SK-N-SH treated with all-trans-retinoic acid at 6 μM for 48 hours (cell line): Measurements from ENCODE around the gene DCAF12L1.

ENCODE experiments used
- ARNTL ChIP-seq: fragments of 450-650 bp; formaldehyde crosslinking; IDR thresholded peaks from 2 replicates; pipeline ENCODE4 v1.5.0; 2020; ENCODE audit warnings: low read depth, mild to moderate bottlenecking, moderate library complexity, borderline replicate concordance
- GLIS3 ChIP-seq: fragments of 250-450 bp; sonication (Bioruptor Pico); IDR thresholded peaks from 2 replicates; pipeline ENCODE4 v1.5.0; 2020; ENCODE audit warnings: mild to moderate bottlenecking, moderate library complexity
- OSR1 ChIP-seq: fragments of 250-450 bp; sonication (Bioruptor Pico); IDR thresholded peaks from 2 replicates; pipeline ENCODE4 v1.8.0; 2022; ENCODE audit warnings: moderate library complexity, mild to moderate bottlenecking, inconsistent platforms
- TCF4 ChIP-seq: fragments of 250-450 bp; sonication (Bioruptor Pico); IDR thresholded peaks from 2 replicates; pipeline ENCODE4 v1.8.0; 2021; ENCODE audit warnings: mild to moderate bottlenecking, moderate library complexity, borderline replicate concordance
- TF ChIP-seq, protein P1 (sequence below): fragments of 250-450 bp; sonication (Bioruptor Pico); IDR thresholded peaks from 2 replicates; pipeline ENCODE4 v1.8.0; 2020; ENCODE audit warnings: mild to moderate bottlenecking, moderate library complexity, borderline replicate concordance
- TF ChIP-seq, protein P2 (sequence below): fragments of 250-450 bp; sonication (Bioruptor Pico); IDR thresholded peaks from 2 replicates; pipeline ENCODE4 v1.5.1; 2020; ENCODE audit warnings: low read depth, mild to moderate bottlenecking, moderate library complexity
- TF ChIP-seq, protein P3 (sequence below): fragments of 250-450 bp; sonication (Bioruptor Pico); IDR thresholded peaks from 2 replicates; pipeline ENCODE4 v1.8.0; 2021; ENCODE audit warnings: low read depth, mild to moderate bottlenecking, moderate library complexity, borderline replicate concordance
- TF ChIP-seq, protein P4 (sequence below): fragments of 250-450 bp; sonication (Bioruptor Pico); IDR thresholded peaks from 2 replicates; pipeline ENCODE4 v1.5.0; 2020; ENCODE audit warnings: mild to moderate bottlenecking, moderate library complexity

DNA sequence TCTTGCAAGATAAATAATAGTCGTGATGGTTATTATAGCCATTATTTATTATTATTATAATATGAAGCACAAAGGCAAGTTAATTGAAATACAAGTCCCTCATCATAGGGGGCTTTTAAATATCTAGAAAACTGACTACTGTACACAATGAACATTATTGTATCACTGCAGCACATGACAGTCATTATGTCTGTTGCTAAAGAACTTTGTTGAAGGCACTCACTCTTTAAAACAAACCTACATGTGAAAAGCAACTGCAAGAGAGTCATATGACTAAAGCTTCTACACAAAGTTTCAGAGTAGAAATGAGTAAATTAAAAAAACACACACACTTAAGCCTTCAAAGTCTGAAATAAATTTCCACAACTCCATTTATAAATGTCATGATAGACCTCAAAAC is 23.3 kb upstream of the DCAF12L1 start:
- no peak for TF ChIP-seq GLIS3 (CRISPR knock-in tag)
- TF ChIP-seq, protein P1, sequence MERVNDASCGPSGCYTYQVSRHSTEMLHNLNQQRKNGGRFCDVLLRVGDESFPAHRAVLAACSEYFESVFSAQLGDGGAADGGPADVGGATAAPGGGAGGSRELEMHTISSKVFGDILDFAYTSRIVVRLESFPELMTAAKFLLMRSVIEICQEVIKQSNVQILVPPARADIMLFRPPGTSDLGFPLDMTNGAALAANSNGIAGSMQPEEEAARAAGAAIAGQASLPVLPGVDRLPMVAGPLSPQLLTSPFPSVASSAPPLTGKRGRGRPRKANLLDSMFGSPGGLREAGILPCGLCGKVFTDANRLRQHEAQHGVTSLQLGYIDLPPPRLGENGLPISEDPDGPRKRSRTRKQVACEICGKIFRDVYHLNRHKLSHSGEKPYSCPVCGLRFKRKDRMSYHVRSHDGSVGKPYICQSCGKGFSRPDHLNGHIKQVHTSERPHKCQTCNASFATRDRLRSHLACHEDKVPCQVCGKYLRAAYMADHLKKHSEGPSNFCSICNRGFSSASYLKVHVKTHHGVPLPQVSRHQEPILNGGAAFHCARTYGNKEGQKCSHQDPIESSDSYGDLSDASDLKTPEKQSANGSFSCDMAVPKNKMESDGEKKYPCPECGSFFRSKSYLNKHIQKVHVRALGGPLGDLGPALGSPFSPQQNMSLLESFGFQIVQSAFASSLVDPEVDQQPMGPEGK (CRISPR knock-in tag): no peak
- TF ChIP-seq, protein P2, sequence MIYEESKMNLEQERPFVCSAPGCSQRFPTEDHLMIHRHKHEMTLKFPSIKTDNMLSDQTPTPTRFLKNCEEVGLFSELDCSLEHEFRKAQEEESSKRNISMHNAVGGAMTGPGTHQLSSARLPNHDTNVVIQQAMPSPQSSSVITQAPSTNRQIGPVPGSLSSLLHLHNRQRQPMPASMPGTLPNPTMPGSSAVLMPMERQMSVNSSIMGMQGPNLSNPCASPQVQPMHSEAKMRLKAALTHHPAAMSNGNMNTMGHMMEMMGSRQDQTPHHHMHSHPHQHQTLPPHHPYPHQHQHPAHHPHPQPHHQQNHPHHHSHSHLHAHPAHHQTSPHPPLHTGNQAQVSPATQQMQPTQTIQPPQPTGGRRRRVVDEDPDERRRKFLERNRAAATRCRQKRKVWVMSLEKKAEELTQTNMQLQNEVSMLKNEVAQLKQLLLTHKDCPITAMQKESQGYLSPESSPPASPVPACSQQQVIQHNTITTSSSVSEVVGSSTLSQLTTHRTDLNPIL: no peak
- TF ChIP-seq TCF4: no peak
- TF ChIP-seq, protein P3, sequence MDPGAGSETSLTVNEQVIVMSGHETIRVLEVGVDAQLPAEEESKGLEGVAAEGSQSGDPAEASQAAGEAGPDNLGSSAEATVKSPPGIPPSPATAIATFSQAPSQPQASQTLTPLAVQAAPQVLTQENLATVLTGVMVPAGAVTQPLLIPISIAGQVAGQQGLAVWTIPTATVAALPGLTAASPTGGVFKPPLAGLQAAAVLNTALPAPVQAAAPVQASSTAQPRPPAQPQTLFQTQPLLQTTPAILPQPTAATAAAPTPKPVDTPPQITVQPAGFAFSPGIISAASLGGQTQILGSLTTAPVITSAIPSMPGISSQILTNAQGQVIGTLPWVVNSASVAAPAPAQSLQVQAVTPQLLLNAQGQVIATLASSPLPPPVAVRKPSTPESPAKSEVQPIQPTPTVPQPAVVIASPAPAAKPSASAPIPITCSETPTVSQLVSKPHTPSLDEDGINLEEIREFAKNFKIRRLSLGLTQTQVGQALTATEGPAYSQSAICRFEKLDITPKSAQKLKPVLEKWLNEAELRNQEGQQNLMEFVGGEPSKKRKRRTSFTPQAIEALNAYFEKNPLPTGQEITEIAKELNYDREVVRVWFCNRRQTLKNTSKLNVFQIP (CRISPR knock-in tag): no peak
- TF ChIP-seq, protein P4, sequence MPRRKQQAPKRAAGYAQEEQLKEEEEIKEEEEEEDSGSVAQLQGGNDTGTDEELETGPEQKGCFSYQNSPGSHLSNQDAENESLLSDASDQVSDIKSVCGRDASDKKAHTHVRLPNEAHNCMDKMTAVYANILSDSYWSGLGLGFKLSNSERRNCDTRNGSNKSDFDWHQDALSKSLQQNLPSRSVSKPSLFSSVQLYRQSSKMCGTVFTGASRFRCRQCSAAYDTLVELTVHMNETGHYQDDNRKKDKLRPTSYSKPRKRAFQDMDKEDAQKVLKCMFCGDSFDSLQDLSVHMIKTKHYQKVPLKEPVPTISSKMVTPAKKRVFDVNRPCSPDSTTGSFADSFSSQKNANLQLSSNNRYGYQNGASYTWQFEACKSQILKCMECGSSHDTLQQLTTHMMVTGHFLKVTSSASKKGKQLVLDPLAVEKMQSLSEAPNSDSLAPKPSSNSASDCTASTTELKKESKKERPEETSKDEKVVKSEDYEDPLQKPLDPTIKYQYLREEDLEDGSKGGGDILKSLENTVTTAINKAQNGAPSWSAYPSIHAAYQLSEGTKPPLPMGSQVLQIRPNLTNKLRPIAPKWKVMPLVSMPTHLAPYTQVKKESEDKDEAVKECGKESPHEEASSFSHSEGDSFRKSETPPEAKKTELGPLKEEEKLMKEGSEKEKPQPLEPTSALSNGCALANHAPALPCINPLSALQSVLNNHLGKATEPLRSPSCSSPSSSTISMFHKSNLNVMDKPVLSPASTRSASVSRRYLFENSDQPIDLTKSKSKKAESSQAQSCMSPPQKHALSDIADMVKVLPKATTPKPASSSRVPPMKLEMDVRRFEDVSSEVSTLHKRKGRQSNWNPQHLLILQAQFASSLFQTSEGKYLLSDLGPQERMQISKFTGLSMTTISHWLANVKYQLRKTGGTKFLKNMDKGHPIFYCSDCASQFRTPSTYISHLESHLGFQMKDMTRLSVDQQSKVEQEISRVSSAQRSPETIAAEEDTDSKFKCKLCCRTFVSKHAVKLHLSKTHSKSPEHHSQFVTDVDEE (CRISPR knock-in tag): no peak
- no peak for TF ChIP-seq OSR1 (CRISPR knock-in tag)
- TF ChIP-seq ARNTL: no peak
